CD4-positive, alpha-beta T cell treated with Interleukin-6 for 4 hours (primary cell): ENCODE data around the gene ZDHHC14.
A peak's percentile ranks its signal among the peaks of the same experiment; 100 is the strongest.
"Not testable (repeated sequence)": the region's sequence is repeated elsewhere in the genome, so short reads cannot be mapped to it uniquely, and the experiment has no call there.

Experiments used
- DNase-seq: peaks from one replicate; pipeline ENCODE4 v3.0.0-alpha.2; 2020; ENCODE audit warnings: mixed read lengths

The ZDHHC14 gene

DNA sequence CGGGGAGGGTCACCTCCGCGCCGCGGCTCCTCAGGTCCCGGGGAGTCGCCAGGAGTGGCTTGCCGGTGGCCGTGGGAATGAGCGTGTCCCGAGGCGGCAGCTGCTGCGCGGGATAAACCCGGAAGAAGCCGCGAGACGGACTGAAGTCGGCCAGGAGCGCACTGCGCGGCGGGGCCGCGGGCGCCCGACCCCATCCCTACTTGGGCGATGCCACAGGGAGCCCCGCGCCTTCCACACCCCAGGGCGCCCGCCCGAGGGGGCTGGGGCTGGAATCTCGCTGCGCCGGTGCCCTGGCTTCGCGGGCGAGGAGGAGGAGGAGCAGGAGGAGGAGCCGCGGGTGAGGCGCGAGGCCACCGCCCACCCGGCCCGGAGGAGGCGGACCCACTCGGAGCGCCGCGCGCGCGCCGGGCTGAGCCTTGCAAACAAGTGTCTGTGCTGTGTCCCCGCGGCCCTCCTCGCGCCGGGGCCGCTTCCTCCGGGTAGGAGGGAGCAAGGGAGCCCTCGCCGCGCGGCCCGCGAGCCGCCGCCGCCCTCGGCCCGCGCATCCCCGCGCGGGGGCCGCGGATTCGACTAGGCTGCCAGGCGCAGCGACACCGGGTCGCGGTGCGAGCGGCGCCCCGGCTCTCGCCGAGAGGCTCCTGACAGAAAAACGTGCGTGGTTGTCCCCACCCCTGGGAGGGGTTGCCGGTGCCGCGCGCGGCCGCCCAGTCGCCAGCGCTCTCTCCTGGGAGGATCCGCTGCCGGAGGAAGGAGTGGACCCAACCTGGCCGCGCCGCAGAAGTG, at the start of gene ZDHHC14:
ZDHHC14 (plus strand) TSS at position 412 of the 783 bp plus-strand sequence.
- peak; percentile 93 for DNase-seq

DNA sequence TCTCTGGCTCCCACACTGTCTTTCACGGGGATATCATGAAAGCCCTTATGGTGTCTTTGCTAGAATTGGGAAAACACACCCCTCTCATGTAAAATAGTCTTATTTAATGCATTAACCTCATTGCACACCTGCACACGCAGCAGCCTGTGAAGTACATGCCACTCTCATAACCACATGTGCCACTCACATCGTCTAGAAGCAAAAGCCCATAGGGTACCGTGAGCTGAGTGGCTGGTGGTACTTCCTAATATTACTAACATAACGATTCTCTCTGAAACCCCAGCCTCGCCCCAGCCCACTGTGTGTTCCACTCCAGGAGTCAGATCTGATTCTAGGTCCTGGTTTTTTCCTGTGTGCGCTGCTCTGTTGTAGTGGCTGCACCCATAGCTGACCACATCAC, 48.2 kb upstream of the ZDHHC14 start:
- no peak for DNase-seq

DNA sequence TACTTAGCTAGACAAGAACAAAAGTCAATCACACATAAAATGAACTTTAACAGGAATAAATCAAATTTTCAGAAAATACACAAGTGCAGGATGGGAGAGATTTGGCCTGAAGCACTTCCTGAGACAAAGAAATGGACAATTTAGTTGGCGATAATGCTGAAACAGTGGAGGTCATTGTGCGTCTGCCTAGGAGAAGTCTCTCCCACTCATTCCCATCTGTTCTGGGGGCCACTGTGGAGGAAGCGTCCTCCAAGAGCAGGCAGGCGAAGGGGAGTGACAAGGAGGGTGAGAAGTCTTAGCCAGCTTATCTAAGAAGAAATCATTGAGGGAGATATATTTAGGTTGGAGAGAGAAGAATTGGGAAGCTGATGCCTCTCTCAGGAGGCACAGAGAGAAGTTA, 47.5 kb upstream of the ZDHHC14 start:
- DNase-seq = no peak

- no peak for DNase-seq
These were observed 47.0 kb upstream of the ZDHHC14 start for GRCh38 chr6:157333956-157334355.

- DNase-seq = no peak
These were observed 45.2 kb upstream of the ZDHHC14 start for GRCh38 chr6:157335829-157336228.

GRCh38 chr6:157337276-157337675, 43.7 kb upstream of the ZDHHC14 start:
- not testable (repeated sequence) for DNase-seq

- DNase-seq = no peak
These were observed 43.2 kb upstream of the ZDHHC14 start for GRCh38 chr6:157337751-157338150.

- DNase-seq = no peak
These were observed 41.6 kb upstream of the ZDHHC14 start for GRCh38 chr6:157339432-157339831.

GRCh38 chr6:157343732-157344131, 37.3 kb upstream of the ZDHHC14 start:
- no peak for DNase-seq

GRCh38 chr6:157346373-157346772, 34.6 kb upstream of the ZDHHC14 start:
- DNase-seq = no peak

DNA sequence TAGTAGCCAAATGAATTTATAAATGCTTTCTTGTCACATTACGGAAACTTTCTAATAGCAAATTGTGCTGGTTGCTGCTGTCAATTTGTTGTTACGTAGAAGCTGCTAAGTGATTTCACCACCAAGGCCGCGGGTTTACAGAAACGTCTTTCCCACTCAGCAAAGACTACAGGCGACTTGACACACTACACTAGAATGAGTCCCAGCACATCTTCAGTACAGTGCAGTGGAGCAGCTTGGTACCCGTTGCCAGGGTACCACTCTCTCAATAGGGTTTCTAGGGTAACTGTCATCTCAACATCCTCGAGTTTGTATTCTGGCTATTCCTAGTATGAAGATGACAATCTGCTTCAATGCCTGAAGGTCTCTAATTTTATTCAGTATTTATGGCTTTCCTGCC, 22.7 kb upstream of the ZDHHC14 start:
- no peak for DNase-seq

DNA sequence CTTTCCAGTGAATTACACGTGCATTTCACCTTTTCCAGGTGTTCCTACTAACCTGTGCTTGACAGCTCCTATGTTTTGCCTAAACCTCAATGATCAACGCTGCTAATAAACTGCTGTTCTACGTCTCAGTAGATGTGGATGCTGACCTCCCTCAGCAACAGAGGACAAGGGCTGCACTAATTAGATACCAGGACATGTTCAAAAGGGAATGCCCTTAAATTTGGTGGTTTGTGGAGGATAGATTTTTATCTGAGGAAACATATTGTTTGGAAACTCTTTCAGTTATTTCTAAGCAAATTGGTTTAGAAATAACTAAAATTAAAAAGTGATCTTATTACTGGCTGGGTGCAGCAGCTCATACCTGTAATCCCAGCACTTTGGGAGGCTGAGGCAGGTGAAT, 19.1 kb upstream of the ZDHHC14 start:
- DNase-seq = no peak

GRCh38 chr6:157364705-157365104, 16.3 kb upstream of the ZDHHC14 start:
- no peak for DNase-seq

GRCh38 chr6:157366648-157367047, 14.3 kb upstream of the ZDHHC14 start:
- DNase-seq = no peak

- DNase-seq = no peak
These were observed 12.5 kb upstream of the ZDHHC14 start for GRCh38 chr6:157368359-157369049.

GRCh38 chr6:157370755-157371154, 10.2 kb upstream of the ZDHHC14 start:
- no peak for DNase-seq

DNA sequence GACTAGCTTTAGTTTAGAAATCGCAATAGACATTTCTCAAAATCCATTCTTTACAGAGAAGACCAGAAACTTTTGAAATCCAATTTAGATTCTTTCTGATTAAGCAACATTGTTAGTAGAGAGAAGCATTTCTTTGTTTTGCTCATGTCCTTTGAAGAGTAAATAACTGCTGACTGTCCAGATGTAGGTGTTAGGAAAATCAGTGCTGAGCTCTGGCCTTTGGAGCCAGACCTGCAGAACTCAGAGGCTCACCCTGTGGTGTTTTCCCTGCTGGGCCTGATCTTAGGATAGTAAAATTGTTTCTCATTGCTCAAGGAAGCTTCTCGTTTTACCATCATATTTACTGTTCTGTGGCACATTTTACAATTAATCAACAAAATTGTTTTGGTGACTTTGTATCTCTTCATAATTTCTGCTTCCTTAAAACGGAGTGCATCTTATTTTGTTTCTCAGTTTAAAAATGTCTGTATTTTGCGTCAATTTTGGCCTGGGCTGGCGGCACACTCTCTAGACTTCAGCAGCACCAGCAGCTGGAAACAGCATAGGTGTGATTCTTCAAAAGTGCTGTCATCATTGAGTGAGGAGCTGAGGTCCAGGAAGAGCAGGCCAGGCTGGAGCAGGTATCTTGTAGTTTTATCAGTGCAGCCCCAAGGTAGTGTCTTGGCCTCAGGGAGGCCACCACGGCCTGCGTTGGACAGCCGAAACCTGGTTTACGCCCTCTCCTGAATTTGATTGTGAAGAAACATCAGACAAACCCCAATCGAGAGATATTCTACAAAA, 8.3 kb upstream of the ZDHHC14 start:
- DNase-seq = no peak

- no peak for DNase-seq
These were observed 6.0 kb upstream of the ZDHHC14 start for GRCh38 chr6:157374889-157375443.

DNA sequence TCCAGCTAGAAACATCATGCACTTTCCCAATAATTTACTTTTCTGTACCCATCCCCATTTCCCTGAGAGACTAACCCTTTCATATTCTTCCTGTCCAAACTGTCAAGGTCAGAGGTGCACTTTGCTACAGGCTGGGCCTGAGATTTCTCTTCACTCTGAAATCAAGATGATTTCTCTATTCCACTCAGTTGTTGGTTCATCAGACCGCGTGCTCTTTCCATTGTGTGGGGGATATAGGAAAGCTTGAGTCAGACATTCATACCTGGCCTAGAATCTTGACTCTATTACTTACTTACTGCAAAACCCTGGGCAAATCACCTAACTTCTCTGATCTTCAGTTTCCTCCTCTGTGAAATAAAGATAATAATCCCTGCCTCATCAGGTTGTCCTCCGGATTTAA, 4.7 kb upstream of the ZDHHC14 start:
- DNase-seq = no peak

- DNase-seq = no peak
These were observed 4.2 kb upstream of the ZDHHC14 start for GRCh38 chr6:157376706-157377230.

GRCh38 chr6:157379656-157380457, 1.1 kb upstream of the ZDHHC14 start:
- peak; percentile 90 for DNase-seq

DNA sequence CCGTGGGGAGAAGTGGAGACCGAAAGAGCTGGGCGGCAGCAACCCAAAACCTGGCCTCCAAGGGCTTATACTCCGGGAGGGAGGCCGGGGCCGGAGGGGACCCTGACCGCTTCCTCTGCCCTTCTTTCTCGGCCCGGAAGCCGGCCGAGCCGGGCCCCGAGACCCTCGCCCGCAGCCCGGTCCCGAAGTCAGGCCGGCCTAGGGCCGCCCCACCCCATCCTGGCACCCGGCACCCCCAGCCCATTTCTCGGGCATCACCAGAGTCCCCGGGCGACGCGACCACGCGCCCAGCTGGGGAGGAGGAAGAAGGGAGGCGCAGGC, 572 bp upstream of the ZDHHC14 start:
- no peak for DNase-seq
